Epidermal melanocyte (primary cell): ENCODE results near the gene ALPL.
"Not testable (repeated sequence)": the region's sequence is repeated elsewhere in the genome, so short reads cannot be mapped to it uniquely, and the experiment has no call there.

ENCODE experiments used
- DNase-seq: peaks from one replicate; pipeline ENCODE4 v3.0.0; 2011; ENCODE audit warnings: low spot score; ENCODE audit not compliant: insufficient read length

The ALPL gene

GRCh38 chr1:21509351-21510112 lies at the start of gene ALPL:
Gene ALPL (plus strand): TSS chr1:21509423. CDS start chr1:21554082, 44,659 bp downstream.
- no peak for DNase-seq

DNA sequence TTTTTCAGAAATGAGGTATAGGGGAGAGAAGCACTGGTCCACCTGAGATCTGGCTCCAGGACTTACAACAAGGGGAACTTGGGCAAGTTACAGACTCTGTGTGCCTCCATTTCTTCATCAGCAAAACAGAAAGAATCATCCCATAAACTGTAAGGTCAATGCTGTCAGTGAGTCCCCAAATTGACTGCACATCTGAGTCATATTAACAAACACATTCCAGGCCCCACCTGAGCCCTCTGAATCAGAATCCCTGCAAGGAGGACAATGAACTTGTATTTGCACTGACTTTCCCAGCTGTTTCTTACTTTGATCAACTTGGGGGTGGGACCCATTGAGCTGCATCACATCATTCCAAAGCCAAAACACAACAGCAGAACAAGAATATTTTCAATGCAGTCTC lies 44.1 kb upstream of the ALPL start:
- DNase-seq: not testable (repeated sequence)

- DNase-seq: not testable (repeated sequence)
Measured at GRCh38 chr1:21467946-21468345, 41.3 kb upstream of the ALPL start.

DNA sequence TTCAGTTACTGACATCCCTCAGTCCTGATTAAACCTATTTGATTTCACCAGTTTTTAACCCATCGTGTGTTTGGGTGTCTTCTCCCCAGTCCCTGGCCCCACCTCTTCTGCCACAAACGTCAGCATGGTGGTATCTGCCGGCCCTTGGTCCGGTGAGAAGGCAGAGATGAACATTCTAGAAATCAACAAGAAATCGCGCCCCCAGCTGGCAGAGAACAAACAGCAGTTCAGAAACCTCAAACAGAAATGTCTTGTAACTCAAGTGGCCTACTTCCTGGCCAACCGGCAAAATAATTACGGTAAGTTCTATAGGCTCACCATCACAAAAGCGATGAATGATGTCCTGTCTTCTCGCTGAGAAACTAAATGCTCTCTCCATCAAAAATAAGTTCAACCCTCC lies 40.6 kb upstream of the ALPL start:
- no peak for DNase-seq

DNA sequence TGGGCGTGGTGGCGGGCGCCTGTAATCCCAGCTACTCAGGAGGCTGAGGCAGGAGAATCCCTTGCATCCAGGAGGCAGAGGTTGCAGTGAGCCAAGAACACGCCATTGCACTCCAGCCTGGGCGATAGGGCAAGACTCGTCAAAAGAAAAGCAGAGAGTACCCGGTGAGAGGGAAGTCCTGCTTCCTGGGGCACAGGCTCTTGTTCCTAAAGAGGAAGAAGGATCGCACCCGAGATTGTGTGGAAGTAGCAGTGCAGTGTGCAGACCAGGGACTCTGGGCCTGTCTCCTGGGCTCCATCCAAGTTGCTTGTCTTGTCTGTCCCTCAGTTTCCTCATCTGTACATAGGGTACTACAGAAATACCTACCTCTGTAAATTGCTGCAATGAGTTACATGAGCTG lies 39.6 kb upstream of the ALPL start:
- no peak for DNase-seq

DNA sequence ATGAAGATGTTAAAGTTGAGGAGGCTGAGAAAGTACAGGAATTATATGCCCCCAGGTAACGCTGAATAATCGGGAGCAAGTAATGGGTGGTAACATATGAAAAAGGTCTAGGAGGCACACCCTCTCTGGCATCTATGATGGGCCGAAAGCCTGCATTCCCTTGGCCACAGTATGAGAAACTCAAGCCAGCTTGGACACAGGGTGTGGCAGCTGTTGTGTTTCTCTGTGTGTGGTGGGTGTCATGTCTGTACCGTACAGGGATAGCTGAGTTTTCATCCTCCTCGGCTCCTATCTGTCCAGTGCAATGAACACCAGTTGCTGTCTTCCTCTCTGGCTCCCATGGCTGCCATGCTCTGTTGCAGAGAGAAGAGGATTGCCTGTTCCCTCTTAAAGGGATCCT lies 36.4 kb upstream of the ALPL start:
- DNase-seq: no peak

DNA sequence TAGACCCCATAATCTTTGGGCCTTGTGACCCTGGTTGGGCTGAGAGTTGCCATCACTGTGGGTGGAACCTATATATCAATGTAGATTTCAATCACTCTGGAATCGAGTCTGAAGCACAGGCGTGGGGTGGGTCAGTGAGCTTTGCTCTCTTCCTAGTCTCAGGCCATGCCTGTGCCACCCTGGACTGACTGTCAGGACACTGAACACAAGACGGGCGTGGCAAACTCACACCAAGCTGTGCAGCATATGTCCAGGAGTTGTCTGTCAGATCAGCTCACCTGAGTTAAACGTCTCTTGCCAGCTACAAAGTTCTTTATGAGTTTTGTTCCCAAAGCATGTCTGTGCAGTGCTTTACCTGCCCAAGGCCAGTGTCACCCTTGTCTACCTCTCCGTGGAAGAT lies 30.9 kb upstream of the ALPL start:
- DNase-seq: no peak

- not testable (repeated sequence) for DNase-seq
Measured at GRCh38 chr1:21483881-21484280, 25.3 kb upstream of the ALPL start.

DNA sequence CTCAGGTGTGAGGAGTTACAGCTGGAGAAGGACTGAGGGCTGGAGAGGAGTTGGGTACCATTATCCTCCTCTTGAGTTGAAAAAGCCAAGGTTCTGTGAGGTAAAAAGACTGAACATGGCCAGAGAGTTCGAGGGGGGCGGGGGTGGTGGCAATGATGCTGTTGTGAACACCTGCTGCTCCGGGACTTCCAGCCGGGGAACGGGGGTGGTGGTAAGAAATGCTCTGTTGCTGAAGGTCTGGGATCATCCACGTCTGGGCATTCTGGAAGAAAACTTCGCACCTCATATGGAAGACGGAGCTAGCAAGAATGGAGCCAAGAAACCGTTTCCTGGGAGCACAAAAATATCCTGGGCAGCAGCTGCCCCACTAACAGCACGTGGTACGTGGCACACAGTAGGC lies 20.1 kb upstream of the ALPL start:
- DNase-seq: no peak

GRCh38 chr1:21490774-21491487 lies 18.3 kb upstream of the ALPL start:
- DNase-seq: peak; percentile 59

GRCh38 chr1:21491488-21492355 lies 17.5 kb upstream of the ALPL start:
- no peak for DNase-seq

GRCh38 chr1:21492356-21492625 lies 16.9 kb upstream of the ALPL start:
- no peak for DNase-seq

DNA sequence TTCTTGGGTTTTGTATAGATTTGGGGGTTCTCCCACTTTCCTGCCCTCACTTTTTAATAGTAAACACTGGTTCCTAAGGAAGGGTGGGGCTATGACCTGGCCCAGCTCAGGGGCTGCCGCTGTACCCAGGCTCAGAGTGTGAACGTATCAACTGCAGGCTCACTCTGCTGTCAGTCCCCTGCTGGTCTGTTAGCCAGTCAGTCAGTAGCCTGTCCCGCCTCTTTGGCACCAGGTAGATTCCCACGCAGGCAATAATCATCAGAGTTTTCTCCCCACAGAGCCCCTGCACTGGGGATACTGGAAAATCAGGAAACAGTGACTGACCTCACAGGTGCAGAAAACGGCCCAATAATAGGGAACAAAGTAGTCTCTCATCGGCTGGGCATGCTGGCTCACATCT lies 15.0 kb upstream of the ALPL start:
- DNase-seq: no peak

DNA sequence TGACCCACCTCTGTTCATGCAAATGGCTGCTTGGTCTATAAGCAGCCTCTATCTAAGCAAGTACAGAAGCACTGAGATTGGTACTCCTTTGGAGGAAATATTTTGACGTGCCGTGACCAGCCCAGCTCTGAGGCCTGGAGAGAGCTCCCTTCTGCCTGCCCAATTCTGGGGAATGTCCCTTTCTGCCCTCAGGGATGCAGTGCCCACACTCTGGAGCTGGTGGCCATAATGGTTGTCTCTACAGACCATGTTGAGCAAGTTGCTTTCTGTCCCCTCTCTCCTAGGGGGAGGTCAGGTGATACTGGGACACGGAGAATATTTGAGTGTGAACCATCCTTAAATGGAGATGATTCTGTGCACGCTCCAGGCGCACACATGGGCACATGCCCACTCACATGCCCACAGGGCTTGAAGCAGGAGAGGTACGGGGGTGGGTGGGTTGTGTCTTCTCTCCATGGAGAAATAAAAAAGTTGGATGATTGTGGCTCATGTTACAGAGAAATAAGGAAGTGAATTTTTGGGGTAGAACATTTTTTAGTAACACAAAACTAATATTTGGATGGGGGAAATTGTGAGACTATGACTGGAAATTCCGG lies 13.9 kb upstream of the ALPL start:
- DNase-seq: no peak

DNA sequence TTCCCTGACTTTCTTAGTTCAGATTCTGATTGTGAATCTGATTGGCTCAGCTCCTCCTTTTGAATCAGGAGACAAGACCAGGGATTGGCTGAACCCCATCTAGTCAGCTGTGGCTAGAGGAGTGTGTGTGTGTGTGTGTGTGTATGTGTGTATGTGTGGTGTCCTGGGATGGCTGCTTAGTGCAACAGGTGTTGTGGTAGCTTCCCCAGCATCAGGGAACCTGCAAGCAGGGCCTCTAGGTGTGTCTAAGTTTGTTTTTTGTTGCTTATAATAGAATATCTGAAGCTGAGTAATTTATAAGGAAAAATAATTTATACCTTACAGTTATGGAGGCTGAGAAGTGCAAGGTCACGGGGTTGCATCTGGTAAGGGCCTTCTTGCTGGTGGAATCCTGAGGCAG lies 13.2 kb upstream of the ALPL start:
- no peak for DNase-seq

GRCh38 chr1:21496886-21497285 lies 12.3 kb upstream of the ALPL start:
- no peak for DNase-seq

DNA sequence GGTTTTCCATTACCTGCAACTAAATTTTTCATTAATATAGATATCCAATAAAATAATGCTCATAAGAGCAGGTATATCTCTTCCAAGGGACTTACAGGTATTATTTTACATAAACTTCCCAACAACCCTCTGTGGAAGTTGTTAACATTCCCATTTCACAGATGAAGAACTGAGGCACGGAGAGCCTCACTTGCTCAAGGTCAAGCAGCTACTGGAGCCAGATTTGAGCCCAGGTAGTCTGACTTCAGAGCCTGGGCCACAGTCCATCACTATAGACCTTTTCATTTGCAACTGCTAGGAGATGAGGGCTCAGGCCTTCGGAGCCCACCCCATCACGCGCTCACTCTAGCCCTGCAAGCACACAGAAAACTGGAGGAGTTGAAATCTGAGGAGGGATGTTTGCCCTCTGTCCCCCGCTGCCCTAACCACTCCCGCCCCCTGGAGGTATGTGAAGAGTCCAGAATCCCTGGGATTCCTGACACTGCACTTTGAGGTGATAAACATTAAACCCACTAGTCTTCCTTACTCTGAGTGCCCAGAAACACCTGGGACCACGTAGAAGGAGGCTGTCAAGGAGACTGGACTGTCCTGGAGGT lies 11.7 kb upstream of the ALPL start:
- DNase-seq: no peak

DNA sequence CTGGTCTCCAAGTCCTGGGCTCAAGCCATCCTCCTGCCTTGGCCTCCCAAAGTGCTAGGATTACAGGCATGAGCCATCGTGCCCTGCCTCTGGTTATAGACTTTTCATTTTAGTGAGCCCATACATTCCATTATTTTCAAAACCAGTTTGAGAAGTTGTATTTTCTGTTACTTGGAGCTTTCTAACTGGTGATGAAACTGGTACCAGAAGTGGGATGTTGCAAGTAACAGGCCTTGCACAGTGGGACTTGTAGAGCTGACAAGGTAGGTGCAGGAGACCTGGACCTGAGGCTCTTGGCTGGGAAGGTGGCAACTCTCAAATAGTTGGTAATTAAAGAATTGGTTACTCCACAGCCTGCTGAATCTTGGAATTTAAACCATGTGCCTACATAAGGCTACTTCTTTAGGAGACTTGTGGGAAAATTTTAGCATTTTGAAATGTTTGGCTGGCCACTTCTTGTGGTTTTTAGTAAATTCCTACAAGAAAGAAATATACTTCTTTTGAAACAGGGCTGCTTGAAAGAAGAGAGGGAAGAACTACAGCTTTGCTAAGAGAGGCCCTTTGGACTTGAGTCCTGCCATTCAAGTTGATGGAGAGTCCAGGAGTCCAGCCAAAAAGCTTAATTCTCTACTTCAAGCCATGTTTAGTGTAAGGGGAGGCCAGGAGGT lies 9.8 kb upstream of the ALPL start:
- no peak for DNase-seq

- no peak for DNase-seq
Measured at GRCh38 chr1:21503706-21504377, 5.4 kb upstream of the ALPL start.

DNA sequence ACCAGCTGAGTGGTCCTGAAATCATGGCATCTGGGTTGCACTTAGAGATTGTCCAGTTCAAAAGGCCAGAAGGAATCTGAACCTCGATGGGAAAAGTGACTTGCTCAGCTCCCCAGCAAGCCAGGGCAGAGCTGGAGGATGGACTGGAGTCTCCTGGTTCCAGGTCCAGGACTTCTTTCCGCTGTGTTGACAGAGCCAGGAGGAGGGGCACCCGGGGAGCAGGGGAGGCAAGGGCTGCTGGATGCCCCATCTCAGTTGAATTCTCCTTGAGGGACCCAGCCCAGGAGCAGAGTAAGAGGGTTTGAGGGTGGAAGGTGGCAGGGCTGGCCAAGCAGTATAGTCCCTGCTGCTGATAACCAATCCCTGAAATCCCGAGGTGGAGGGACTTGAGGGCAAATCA lies 2.4 kb upstream of the ALPL start:
- no peak for DNase-seq
